ENCODE data around the gene ABHD15. TPM values are rescaled to one million over a fixed set of nuclear protein-coding genes. Genes with fewer than 3 reads are reported as not detected.

The ABHD15 gene
- total RNA-seq, 2 donors from 2014 or later = 10.1 to 15.1 TPM

DNA sequence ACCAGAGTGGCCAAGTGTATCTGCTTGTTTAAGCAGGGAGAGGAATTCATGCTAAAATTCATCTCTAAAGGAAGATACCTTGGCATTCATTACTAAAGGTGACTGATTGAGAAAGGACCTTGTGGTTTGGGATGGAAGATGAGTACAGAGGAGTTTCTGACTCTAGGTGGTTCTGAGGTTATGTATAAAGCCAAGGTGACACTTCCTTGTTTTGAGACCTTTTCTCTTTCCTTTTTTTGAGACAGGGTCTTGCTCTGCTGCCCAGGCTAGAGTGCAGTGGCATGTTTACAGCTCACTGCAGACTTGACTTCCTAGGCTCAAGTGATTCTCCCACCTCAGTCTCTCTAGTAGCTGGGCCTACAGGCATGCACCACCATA lies 9.1 kb downstream of the ABHD15 start:
- H3K27me3 Mint-ChIP-seq = no peaks in the 10 kb centered on the region
- peaks cover 27% of the 10 kb centered on the region for H3K36me3 Mint-ChIP-seq (ENCODE audit: low read depth)
- peak overlapping the region; percentile 85 for H3K27ac Mint-ChIP-seq
- no peaks in the 10 kb centered on the region for H3K9me3 Mint-ChIP-seq
- peaks cover 13% of the 10 kb centered on the region for H3K4me1 Mint-ChIP-seq
- ATAC-seq (replicated peaks) = peak; percentile 92
- peak overlapping the region; percentile 9 for H3K4me3 Mint-ChIP-seq

DNA sequence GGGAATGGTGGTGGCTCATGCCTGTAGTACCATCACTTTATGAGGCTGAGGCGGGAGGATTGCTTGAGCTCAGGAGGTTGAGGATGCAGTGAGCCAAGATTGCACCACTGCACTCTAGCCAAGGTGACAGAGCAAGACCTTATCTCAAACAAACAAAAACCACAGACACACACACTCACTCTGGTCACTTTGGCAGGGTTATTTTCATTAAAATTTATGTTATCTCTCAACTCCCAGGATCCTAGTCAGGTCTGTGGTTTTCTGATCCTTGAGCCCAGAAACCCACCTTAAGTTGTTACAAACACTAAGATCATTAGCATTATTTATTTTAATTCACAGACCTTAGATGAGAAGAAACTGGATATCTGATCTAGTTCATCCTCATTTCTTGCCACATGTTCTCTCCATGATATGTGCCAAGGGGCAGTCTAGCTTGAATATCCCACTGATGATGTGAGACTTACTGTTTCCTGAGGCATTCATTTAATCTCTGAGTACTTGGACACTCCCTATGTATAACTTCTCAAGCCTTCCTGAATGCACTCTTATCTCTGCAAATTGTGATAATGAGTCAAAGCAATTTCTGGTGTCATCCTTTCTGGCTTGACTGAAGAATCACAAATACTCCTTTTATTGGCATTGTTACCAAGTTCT lies 9.6 kb downstream of the ABHD15 start:
- Mint-ChIP-seq H3K27me3 (no peaks in the 10 kb centered on the region), H3K4me1 (peaks cover 13% of the 10 kb centered on the region), H3K27ac (peak overlapping the region; percentile 85), H3K4me3 (peak overlapping the region; percentile 9), H3K36me3 (ENCODE audit: low read depth) (peaks cover 22% of the 10 kb centered on the region), H3K9me3 (no peaks in the 10 kb centered on the region)
- ATAC-seq (replicated peaks) = peak; percentile 13

- Mint-ChIP-seq H3K4me3 (no peak overlapping the region), H3K9me3 (no peaks in the 10 kb centered on the region), H3K36me3 (ENCODE audit: low read depth) (peaks cover 8% of the 10 kb centered on the region), H3K27me3 (no peaks in the 10 kb centered on the region), H3K4me1 (peaks cover 8% of the 10 kb centered on the region), H3K27ac (no peak overlapping the region)
- ATAC-seq (replicated peaks) = no peak
These were observed 11.0 kb downstream of the ABHD15 start for GRCh38 chr17:29555840-29556239.

GRCh38 chr17:29549177-29549923 lies 17.5 kb downstream of the ABHD15 start:
- Mint-ChIP-seq H3K9me3 (no peaks in the 10 kb centered on the region), H3K4me1 (peaks cover 6% of the 10 kb centered on the region), H3K4me3 (no peak overlapping the region), H3K27ac (peak overlapping the region; percentile 12), H3K27me3 (no peaks in the 10 kb centered on the region), H3K36me3 (ENCODE audit: low read depth) (peaks cover 12% of the 10 kb centered on the region)
- ATAC-seq (replicated peaks) = peak; percentile 91

- ATAC-seq (replicated peaks) = no peak
- no peaks in the 10 kb centered on the region for H3K9me3 Mint-ChIP-seq
- H3K27me3 Mint-ChIP-seq = no peaks in the 10 kb centered on the region
- H3K27ac Mint-ChIP-seq = peak overlapping the region; percentile 58
- H3K4me1 Mint-ChIP-seq = peaks cover 6% of the 10 kb centered on the region
- H3K4me3 Mint-ChIP-seq = no peak overlapping the region
- peaks cover 37% of the 10 kb centered on the region for H3K36me3 Mint-ChIP-seq (ENCODE audit: low read depth)
These were observed 20.0 kb downstream of the ABHD15 start for GRCh38 chr17:29546830-29547229.

GRCh38 chr17:29546085-29546484 lies 20.8 kb downstream of the ABHD15 start:
- Mint-ChIP-seq H3K27ac (peak overlapping the region; percentile 58), H3K4me1 (peaks cover 6% of the 10 kb centered on the region), H3K4me3 (no peak overlapping the region), H3K27me3 (no peaks in the 10 kb centered on the region), H3K36me3 (ENCODE audit: low read depth) (peaks cover 40% of the 10 kb centered on the region), H3K9me3 (no peaks in the 10 kb centered on the region)
- ATAC-seq (replicated peaks) = no peak

GRCh38 chr17:29544066-29544465 lies 22.8 kb downstream of the ABHD15 start:
- no peak for ATAC-seq (replicated peaks)
- no peaks in the 10 kb centered on the region for H3K4me1 Mint-ChIP-seq
- no peak overlapping the region for H3K4me3 Mint-ChIP-seq
- H3K27me3 Mint-ChIP-seq = no peaks in the 10 kb centered on the region
- no peaks in the 10 kb centered on the region for H3K9me3 Mint-ChIP-seq
- H3K27ac Mint-ChIP-seq = no peak overlapping the region
- peaks cover 58% of the 10 kb centered on the region for H3K36me3 Mint-ChIP-seq (ENCODE audit: low read depth)

- Mint-ChIP-seq H3K27ac (peak overlapping the region; percentile 61), H3K9me3 (no peaks in the 10 kb centered on the region), H3K27me3 (no peaks in the 10 kb centered on the region), H3K4me3 (no peak overlapping the region), H3K4me1 (no peaks in the 10 kb centered on the region), H3K36me3 (ENCODE audit: low read depth) (peaks cover 72% of the 10 kb centered on the region)
- no peak for ATAC-seq (replicated peaks)
These were observed 32.9 kb downstream of the ABHD15 start for GRCh38 chr17:29533976-29534375.

GRCh38 chr17:29526322-29526721 lies 40.5 kb downstream of the ABHD15 start:
- H3K4me3 Mint-ChIP-seq = no peak overlapping the region
- H3K9me3 Mint-ChIP-seq = no peaks in the 10 kb centered on the region
- ATAC-seq (replicated peaks) = peak; percentile 23
- H3K27ac Mint-ChIP-seq = no peak overlapping the region
- H3K27me3 Mint-ChIP-seq = no peaks in the 10 kb centered on the region
- H3K36me3 Mint-ChIP-seq (ENCODE audit: low read depth) = peaks cover 75% of the 10 kb centered on the region
- no peaks in the 10 kb centered on the region for H3K4me1 Mint-ChIP-seq

DNA sequence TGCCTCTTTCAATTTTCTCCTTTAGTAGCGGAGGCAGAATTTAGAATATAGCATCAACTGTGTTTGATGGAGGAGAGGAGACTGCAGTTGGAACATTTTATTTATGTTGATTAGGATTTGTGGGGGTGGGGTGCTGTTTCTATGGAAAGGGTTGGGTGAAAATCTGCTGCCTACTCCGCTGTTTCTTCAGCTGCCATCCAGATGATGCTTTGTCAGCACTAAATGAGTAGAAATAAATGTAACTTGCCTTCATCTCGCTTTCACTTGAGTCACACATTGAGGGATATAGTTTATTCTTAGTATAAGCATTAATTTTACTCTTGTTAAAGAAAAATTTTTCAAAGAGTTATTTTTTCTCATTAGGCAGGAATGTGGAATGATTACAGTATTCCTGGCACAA lies 42.1 kb downstream of the ABHD15 start:
- no peaks in the 10 kb centered on the region for H3K27me3 Mint-ChIP-seq
- no peak overlapping the region for H3K4me3 Mint-ChIP-seq
- H3K36me3 Mint-ChIP-seq (ENCODE audit: low read depth) = peaks cover 72% of the 10 kb centered on the region
- H3K9me3 Mint-ChIP-seq = no peaks in the 10 kb centered on the region
- no peak for ATAC-seq (replicated peaks)
- H3K4me1 Mint-ChIP-seq = no peaks in the 10 kb centered on the region
- H3K27ac Mint-ChIP-seq = peak overlapping the region; percentile 17

DNA sequence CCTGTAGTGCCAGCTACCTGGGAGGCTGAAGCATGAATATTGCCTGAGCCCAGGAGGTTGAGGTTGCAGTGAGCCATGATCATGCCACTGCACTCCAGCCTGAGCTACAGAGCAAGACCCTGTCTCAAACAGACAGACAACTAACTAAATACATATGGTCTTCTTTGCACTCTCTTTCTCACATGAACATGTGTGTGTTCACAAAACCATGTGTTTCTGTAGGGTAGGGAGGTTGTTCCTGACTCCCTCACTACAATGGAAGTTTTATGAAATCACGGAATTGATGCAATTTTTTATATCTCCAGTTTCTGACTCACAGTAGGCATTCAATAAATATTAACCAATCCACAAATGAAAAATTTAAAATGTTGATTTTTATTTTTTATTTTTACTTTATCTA lies 48.5 kb downstream of the ABHD15 start:
- H3K4me3 Mint-ChIP-seq = no peak overlapping the region
- no peaks in the 10 kb centered on the region for H3K4me1 Mint-ChIP-seq
- no peaks in the 10 kb centered on the region for H3K9me3 Mint-ChIP-seq
- H3K36me3 Mint-ChIP-seq (ENCODE audit: low read depth) = peaks cover 87% of the 10 kb centered on the region
- H3K27me3 Mint-ChIP-seq = no peaks in the 10 kb centered on the region
- no peak overlapping the region for H3K27ac Mint-ChIP-seq
- ATAC-seq (replicated peaks) = no peak

GRCh38 chr17:29514792-29515191 lies 52.0 kb downstream of the ABHD15 start:
- Mint-ChIP-seq H3K27ac (no peak overlapping the region), H3K4me3 (no peak overlapping the region), H3K4me1 (no peaks in the 10 kb centered on the region), H3K27me3 (no peaks in the 10 kb centered on the region), H3K36me3 (ENCODE audit: low read depth) (peaks cover 86% of the 10 kb centered on the region), H3K9me3 (no peaks in the 10 kb centered on the region)
- no peak for ATAC-seq (replicated peaks)

DNA sequence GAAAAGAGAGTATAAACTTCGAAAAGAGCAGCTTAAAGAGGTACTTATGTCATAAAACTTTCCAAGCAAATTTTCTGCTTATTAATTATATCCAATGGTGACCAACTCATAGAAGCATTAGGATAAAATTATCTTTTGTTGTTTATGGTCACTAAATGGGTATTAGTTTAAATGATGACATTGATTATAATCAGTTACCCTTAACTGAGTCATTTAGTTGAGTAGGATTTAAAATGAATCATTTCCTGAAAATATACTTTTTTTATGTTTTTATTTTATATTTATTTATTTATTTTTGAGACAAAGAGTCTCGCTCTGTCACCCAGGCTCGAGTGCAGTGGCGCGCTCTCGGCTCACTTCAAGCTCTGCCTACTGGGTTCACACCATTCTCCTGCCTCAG lies 55.9 kb downstream of the ABHD15 start:
- Mint-ChIP-seq H3K27me3 (no peaks in the 10 kb centered on the region), H3K36me3 (ENCODE audit: low read depth) (peaks cover 77% of the 10 kb centered on the region), H3K27ac (no peak overlapping the region), H3K4me1 (no peaks in the 10 kb centered on the region), H3K9me3 (no peaks in the 10 kb centered on the region), H3K4me3 (no peak overlapping the region)
- ATAC-seq (replicated peaks) = no peak

Measured in activated T-helper 17 cell treated with anti-CD3 and anti-CD28 coated beads, Interleukin-2, amount 50 U/mL, for 72 hours (primary cell).